Peyer's patch (tissue), 4 donors: ENCODE data around the gene RYK. TPM values are rescaled to one million over a fixed set of nuclear protein-coding genes. Genes with fewer than 3 reads are reported as not detected.

Experiments used
- DNase-seq, 3 donors: peaks; one replicate each; pipeline ENCODE4 v3.0.0-alpha.2; 2017 to 2019
- H3K27ac ChIP-seq, 4 donors: fragments of 200-600 bp; sonication (generic); one replicate each; pipeline ENCODE4 v1.5.1; 2016 to 2019
- H3K27me3 ChIP-seq, 2 donors: fragments of 200-600 bp; sonication (generic); one replicate each; pipeline ENCODE4 v1.5.1; 2019
- H3K36me3 ChIP-seq, 3 donors: fragments of 200-600 bp; sonication (generic); one replicate each; pipeline ENCODE4 v1.5.1; 2016 to 2019
- H3K4me1 ChIP-seq, 4 donors: fragments of 200-600 bp; sonication (generic); one replicate each; pipeline ENCODE4 v1.5.1; 2016 to 2019
- H3K4me3 ChIP-seq, 4 donors: fragments of 200-600 bp; sonication (generic); 1 replicate in 3 of 4; 2 replicates in 1 of 4; pipeline ENCODE4 v1.5.1; 2016 to 2019; ENCODE audit warnings: mild to moderate bottlenecking in 1 of 4
- H3K9me3 ChIP-seq, 4 donors: fragments of 200-600 bp; sonication (generic); one replicate each; pipeline ENCODE4 v1.5.1; 2016 to 2019; ENCODE audit warnings: mild to moderate bottlenecking in 1 of 4
- CTCF ChIP-seq, 6 experiments: fragments of 450-650 bp in 4 of 6; fragments of 200-600 bp in 2 of 6; sonication (generic) in 1 of 6; IDR thresholded peaks; one replicate each; pipeline ENCODE4 v1.5.1; 2017 to 2019; ENCODE audit warnings: antibody characterized with exemption in 6 of 6, mild to moderate bottlenecking in 3 of 6, moderate library complexity in 1 of 6
- POLR2A ChIP-seq, 2 donors: fragments of 450-650 bp; IDR thresholded peaks; one replicate each; pipeline ENCODE4 v1.5.1; 2017; ENCODE audit warnings: antibody characterized with exemption in 2 of 2, mild to moderate bottlenecking in 2 of 2, moderate library complexity in 2 of 2
- total RNA-seq, 4 donors: library from RNA; depleted of rRNA; stranded (reverse); fragments of >200 nt; gene quantifications; one replicate each; pipeline ENCODE4 v1.1.0, GENCODE V29; 2016

RYK gene
- total RNA-seq, 4 donors from 2014 or later: 24.3 to 71.4 (median 38.2) TPM

DNA sequence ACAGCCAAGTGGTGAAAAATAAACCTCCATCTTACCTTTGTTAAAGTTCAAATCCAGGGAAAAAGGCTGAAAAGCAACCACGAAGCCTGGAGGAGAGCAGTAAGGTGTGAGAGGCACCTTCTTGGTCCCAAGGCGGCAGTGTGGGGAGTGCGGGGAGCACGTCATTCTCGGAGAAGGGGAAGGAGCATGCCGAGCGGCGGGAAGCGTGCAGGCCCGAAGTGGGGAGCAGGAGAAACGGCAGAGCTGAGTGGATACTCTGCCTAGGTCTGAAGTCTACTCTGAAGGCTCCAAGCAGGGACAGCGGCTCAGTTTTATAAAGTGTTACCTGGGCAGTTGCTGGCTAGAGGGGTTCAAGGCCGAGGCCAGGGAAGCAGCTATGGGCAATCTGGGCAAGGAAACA is 96.9 kb downstream of the RYK start:
- TF ChIP-seq CTCF (IDR thresholded peaks at IDR 0.05): no peak
- TF ChIP-seq POLR2A (IDR thresholded peaks at IDR 0.05): no peak
- Histone ChIP-seq H3K27me3 (no peaks in the 10 kb centered on the region), H3K9me3 (no peaks in the 10 kb centered on the region), H3K4me3 (no peak overlapping the region), H3K36me3 (peaks cover 0 to 45% (median 0%) of the 10 kb centered on the region in 3 donors), H3K27ac (no peak overlapping the region), H3K4me1 (no peaks in the 10 kb centered on the region)
- DNase-seq: no peak

DNA sequence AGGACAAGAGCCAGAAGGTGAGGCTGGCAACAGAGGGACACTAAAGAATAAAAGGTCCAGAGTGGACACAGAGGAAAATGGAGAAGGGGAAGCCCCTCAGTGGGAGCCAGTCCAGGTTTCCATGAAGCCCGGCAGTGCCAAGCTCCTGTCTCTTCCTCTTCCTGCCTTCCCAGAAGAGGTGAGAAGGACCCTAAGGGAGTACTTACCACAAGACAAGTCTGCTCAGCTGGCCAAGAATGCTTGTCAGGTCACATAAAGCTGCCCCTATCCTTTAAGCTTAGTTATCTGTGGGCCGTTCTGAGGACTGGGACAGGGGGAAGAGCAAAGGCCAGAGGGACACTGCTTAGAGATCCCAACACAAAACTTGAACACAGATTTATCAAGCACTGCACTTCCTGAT is 100.2 kb downstream of the RYK start:
- Histone ChIP-seq H3K9me3 (no peaks in the 10 kb centered on the region), H3K4me1 (no peaks in the 10 kb centered on the region), H3K27ac (no peak overlapping the region), H3K27me3 (no peaks in the 10 kb centered on the region), H3K36me3 (peaks cover 0 to 20% (median 0%) of the 10 kb centered on the region in 3 donors), H3K4me3 (no peak overlapping the region)
- no peak for DNase-seq
- TF ChIP-seq CTCF (IDR thresholded peaks at IDR 0.05): no peak
- TF ChIP-seq POLR2A (IDR thresholded peaks at IDR 0.05): no peak

DNA sequence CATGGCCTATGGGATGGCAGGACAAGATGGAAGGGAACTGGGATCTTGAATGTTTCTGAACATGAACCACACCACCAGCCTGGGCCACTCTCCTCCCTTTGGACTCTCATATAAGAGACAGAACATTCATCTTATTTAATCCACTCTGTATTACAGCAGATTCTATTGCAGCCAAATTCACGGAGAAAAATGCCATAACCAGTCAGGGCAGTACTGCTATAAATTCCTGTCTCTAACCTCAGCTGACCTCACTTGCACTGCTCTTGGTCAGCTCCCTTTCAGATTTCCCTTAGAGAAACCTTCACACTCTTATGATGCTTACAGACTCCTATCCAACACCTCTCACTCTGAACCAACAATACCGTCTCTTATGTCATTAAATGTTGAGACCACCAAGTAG is 101.4 kb downstream of the RYK start:
- Histone ChIP-seq H3K27ac (no peak overlapping the region), H3K9me3 (no peaks in the 10 kb centered on the region), H3K4me1 (no peaks in the 10 kb centered on the region), H3K27me3 (no peaks in the 10 kb centered on the region), H3K36me3 (peaks cover 0 to 11% (median 0%) of the 10 kb centered on the region in 3 donors), H3K4me3 (no peak overlapping the region)
- TF ChIP-seq POLR2A (IDR thresholded peaks at IDR 0.05) (no peak), CTCF (IDR thresholded peaks at IDR 0.05) (no peak)
- DNase-seq: no peak

DNA sequence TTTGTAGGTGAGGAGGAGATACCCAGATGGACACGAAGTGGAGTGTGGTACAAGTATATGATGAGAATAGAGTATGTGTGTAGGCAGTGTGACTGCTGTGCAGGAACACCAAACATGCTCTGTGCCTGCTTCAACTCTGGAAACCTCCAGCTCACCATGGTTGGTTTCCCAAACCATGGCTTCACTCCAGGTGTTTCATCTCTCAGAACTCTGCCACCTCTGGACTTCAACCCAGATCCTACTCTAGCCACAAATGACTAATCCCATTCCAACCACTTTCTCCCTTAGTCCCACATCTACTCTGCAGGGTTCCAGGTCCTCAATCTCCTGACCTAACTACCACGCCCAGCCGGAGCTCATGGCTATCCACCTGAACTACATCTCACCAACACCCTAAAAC is 102.1 kb downstream of the RYK start:
- no peaks in the 10 kb centered on the region for H3K9me3 ChIP-seq
- no peaks in the 10 kb centered on the region for H3K27me3 ChIP-seq
- H3K36me3 ChIP-seq: peaks cover 0 to 4% (median 0%) of the 10 kb centered on the region in 3 donors
- H3K27ac ChIP-seq: no peak overlapping the region
- H3K4me1 ChIP-seq: no peaks in the 10 kb centered on the region
- TF ChIP-seq POLR2A (IDR thresholded peaks at IDR 0.05) (no peak), CTCF (IDR thresholded peaks at IDR 0.05) (no peak)
- DNase-seq: no peak
- H3K4me3 ChIP-seq: no peak overlapping the region

- Histone ChIP-seq H3K4me3 (no peak overlapping the region), H3K27me3 (no peaks in the 10 kb centered on the region), H3K27ac (no peak overlapping the region), H3K36me3 (no peaks in the 10 kb centered on the region), H3K9me3 (no peaks in the 10 kb centered on the region), H3K4me1 (no peaks in the 10 kb centered on the region)
- TF ChIP-seq CTCF (IDR thresholded peaks at IDR 0.05) (no peak), POLR2A (IDR thresholded peaks at IDR 0.05) (no peak)
- no peak for DNase-seq
These were observed 103.2 kb downstream of the RYK start for GRCh38 chr3:134147411-134147810.

DNA sequence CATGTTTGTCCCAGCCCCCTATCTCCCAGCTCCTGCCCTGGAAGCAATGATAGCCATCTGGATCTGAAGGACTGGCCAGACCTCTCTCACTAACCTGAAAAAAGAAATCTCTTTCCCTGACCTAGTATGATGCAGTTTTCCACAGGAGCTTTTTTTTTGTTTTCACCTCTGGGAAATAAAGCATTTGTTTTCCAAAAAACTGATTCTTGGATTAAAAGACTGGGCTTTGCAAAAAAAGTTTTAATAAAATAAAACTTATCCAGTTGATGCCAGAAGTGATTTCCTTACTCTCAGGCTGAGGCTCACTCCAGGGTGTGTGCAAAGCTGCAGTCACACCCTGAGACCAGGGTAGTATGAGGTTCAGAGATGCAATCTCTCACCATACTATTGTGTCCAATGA is 104.0 kb downstream of the RYK start:
- no peaks in the 10 kb centered on the region for H3K9me3 ChIP-seq
- DNase-seq: no peak
- no peaks in the 10 kb centered on the region for H3K4me1 ChIP-seq
- no peak overlapping the region for H3K4me3 ChIP-seq
- TF ChIP-seq POLR2A (IDR thresholded peaks at IDR 0.05): no peak
- TF ChIP-seq CTCF (IDR thresholded peaks at IDR 0.05): no peak
- no peaks in the 10 kb centered on the region for H3K36me3 ChIP-seq
- H3K27me3 ChIP-seq: no peaks in the 10 kb centered on the region
- no peak overlapping the region for H3K27ac ChIP-seq
